HG03342 (cell line): ENCODE measurements around the gene THSD4.

Experiments
- ATAC-seq: cut with Tn5 transposase; IDR thresholded peaks from one replicate; pipeline ENCODE4 v1.9.1; 2021; ENCODE audit warnings: mild to moderate bottlenecking, moderate library complexity; ENCODE audit not compliant: unreplicated experiment

THSD4 gene

DNA sequence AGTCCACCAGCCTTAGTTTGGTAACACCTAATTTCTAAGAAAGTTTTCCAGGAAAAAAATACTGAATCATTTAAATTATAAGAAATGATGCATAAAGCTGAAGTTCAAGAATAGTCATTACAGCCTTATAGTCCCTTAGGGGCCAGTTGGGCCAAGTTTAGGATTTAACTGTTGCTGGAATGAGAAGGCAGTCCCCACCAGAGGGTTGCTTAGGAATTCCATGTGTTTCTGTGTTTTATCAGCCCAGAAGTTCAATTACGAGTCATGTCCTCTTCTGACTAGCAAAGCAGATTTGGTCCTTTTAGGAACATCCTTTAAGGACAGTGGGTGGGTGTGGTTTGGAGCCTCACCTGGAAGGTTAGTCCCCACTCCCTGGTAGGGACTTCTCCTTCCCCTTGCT lies 638.1 kb downstream of the THSD4 start:
- ATAC-seq, result no peak

DNA sequence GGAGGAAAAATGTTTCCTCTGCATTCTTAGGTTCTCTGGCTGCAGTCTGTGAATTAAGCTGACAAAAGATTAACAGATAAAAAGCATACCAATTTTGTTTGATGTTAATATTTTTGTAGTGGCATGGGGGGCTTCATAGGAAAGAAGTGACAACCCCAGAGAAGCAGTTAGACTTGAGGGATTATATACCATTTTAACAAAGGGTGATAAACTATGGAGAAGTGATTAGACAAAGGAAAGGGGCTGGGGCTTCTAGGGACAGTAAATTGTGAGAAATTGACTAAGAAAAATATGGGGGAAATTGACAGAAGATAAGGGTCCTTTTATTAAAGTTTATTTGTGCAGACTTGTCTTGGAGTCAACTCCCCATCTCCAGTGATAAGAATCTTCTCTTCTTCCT lies 639.4 kb downstream of the THSD4 start:
- ATAC-seq, result no peak

DNA sequence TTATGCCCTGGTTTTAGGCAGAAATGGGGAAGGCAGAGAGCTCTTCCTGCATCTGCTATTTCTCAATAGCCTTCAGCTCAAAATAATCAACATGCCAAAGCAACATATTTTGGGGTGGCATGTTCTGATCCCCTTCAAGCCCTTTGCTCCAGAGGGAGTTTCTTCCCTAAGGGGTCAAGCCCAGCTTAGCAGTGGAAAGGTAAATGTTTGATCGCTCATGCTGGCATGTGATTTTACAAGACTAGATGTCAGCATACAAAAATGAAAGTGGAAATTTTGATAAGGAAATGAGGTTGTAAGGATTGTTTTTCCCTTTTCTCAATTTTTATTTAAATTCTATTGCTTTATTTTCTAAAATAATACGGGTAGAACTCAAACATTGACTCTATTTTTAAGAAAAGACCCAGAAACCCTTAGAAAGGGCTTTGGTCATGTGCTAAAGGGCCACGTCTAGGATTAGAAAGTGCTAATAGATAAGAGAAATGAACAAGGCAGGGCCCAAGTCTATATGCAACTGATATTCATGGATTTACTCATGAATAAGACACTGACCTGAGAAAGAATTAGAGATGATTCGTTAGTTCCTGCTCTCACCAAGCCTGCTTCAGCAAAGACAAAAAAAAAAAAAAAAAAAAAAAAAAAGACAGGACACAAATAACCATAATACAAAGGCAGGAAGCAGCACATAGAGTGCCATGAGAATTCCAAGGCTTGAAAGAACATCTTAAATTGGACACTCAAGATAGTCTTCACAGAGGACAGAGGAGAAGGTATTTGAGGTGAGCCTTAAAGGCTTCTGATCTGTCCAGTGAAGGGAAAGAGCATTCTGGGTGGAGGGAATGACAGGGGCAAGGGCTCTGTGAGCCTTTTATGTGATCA lies 640.1 kb downstream of the THSD4 start:
- ATAC-seq, result no peak

DNA sequence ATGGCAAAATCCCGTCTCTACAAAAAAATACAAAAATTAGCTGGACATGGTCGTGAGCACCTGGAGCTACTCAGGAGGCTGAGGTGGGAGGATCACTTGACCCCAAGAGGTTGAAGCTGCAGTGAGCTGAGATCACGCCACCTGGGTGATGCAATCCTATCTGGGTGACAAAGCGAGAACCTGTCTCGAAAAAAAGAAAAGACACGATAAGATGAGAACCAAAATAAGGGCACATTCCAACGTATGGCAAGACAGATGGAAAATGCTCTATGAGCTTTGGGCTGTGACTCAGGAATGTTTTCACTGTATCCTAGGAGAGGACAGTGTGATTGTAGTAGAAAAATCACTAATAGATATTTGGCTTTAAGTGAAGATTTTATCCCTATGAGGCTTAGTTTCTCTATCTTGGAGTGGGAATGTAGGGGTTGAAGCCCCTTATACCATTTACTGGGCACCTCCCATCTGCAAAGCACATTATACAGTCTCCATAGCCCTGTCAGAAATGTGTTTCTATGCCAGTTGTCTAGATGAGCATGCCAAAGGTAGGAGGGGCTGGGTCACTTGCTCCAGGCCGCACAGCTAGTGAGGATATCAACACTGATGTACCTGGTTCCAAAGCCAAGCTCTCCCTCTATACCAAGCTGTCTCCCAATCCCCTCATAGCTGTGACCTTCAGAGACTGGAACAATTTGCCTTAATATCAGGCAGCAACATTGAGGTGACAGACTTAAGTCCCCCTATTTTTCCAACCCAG lies 641.5 kb downstream of the THSD4 start:
- ATAC-seq, result no peak

DNA sequence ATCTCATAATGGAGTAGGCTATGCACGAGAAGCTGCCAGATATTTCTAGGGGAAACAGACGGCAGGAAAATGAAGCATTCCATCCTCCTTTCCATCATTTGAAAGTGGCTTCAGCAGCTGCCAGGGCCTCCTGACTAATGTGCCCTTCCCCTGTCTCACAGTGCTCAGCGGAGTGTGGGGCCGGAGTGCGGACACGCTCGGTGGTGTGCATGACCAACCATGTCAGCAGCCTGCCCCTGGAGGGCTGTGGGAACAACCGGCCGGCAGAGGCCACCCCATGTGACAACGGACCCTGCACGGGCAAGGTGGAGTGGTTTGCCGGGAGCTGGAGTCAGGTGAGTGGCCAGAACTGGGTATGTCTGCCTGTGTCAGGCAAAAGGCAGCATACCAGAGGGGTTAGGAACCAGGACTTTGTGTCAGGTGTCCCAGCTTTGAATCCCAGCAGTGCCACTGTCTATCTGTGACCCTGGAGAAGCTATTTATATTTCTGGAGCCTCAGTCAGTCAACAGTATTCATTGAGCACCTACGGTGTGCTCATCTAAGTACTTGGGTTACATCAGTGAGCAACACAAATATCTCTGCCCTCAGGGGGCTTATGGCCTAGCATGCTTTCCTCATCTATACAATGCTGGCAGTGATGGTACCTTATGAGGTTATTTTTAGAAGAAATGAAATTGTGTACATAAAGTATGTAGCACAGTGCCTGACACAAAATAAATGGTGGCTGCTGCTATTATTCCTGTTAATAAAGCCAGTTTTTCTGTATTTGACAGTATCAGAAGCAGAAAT lies 642.7 kb downstream of the THSD4 start:
- no peak for ATAC-seq

DNA sequence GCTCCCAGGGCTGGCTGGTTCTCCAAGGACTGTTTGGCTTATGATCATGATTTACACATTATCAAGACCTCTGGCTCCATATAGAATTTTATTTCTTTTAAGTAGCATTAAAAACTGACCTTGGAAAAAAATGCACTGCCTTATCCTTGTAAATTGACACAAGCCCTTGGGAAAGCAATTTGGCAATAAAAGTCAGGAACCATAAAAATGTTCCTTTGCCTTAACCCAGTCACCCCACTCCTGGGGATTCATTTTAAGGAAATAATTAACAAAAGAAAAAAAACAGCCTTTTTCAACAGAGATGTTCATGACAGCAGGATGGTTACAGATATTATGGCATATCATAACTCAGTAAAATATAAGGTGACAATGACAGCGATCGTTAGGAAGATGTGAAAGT lies 643.4 kb downstream of the THSD4 start:
- ATAC-seq, result no peak

DNA sequence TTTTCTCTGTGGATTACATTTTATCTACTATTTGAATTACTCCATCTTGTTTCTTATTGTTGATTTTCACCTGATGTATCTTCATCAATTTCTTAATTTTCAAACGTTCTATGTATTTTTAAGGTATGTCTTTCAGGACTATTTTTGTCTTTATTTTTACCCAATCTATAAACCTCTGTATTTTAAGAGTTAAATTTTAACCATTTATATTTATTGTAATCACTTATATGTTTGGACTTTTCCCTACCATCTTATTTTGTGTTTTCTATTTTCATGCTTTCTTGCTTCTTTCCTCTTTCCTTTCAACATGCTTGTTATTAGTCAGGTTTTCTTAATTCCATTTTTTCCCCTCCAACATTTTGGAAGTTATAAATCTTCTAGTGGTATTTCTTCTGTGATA lies 645.6 kb downstream of the THSD4 start:
- no peak for ATAC-seq

DNA sequence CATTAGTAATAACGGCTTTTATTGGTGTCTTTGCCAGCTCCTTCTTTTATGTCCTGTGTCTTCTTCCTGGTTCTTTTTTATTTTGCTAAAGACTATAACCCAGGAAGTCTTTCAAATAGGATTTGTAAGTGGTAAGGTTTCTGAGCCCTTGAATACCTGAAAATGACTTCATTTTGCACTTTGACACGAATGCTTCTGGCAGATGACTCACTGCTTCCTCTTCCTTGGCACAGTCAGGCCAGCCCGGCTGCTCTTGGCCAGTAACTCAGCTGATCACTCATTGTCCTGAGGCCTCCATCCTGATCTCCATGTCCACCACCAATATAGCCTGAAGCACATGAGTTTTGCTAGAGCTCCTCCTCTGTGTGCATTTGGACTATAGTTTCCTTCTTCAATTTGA lies 646.4 kb downstream of the THSD4 start:
- ATAC-seq, result no peak

DNA sequence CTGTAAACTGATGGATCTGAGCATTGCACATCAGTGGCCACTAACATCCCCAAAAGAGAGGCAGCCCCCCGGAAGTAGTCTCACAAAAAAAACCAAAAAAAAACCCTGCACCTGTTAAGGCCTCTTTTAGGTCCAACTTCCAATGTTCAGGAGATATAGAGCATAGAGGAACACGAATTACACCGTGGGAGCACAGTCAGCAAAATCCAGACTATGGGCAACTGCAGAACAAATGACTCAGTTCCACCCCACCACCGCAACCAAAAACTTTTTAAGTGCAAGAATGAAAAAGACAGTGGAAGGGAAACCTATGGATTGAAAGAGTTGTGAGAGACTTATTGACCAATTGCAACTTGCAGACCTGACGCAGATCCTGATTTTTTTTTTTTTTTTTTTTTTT lies 652.9 kb downstream of the THSD4 start:
- ATAC-seq, result no peak

DNA sequence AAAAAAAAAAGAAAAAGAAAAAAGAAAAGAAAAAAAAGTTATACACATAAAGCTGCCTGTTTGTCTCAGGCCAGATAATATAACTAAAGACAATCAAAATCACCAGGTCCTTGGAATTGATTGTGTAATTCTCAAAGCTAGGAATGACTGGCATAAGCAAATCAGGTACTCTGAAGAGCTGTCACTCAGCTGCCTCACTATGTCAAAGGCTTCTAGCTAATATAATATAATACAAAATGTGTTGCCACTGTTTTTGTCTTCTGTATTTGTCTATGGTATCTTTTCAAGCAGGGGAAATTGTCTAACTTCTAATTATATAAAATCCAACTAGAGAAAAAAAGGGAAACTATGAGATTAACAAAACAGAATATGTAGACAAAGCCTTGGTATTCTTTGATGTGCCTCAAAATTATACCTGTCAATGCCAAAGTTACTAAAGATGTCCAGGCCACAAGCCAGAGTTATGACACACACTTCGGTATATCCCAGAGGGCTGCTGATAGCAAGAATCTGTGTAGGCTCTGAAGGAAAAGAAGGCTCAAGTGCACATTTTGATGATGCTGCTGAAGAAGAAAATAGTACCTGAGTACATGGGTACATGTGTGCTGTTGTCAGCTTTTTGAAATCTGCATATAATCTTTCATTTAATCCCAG lies 658.1 kb downstream of the THSD4 start:
- no peak for ATAC-seq

DNA sequence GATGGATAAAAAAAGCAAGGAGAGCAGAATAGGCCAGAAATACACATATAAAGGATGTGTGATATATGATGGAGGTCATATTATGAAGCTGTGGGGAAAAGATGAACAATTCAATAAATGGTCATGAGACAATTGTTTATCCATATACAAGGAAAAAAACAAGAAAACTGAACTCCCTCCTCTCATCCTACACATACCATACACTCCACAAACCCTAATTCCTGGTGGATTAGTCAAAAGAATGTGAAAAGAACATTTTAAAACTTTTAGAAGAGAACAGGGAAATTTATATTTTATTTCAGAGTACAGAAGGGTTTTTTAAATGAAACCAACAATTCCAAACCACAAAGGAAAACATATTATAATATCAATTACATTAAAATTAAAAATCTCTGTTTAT lies 660.6 kb downstream of the THSD4 start:
- no peak for ATAC-seq

DNA sequence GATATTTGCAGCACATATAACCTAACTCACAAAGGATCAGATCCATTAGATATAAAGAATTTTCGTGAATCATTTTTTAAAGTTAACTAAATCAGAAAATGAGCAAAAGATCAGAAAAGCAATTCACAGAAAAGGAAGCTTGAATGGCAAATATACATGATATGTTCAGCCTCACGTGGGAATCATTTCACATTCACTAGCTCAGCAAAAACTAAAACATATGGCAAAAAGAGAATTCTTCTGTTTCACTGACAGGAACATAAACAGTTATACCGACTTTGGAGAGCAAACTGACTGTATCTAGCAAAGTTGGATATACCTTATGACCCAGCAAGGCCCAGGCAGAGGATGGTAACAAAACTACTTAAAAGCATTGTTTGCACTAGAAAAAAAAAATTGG lies 661.0 kb downstream of the THSD4 start:
- ATAC-seq, result no peak

DNA sequence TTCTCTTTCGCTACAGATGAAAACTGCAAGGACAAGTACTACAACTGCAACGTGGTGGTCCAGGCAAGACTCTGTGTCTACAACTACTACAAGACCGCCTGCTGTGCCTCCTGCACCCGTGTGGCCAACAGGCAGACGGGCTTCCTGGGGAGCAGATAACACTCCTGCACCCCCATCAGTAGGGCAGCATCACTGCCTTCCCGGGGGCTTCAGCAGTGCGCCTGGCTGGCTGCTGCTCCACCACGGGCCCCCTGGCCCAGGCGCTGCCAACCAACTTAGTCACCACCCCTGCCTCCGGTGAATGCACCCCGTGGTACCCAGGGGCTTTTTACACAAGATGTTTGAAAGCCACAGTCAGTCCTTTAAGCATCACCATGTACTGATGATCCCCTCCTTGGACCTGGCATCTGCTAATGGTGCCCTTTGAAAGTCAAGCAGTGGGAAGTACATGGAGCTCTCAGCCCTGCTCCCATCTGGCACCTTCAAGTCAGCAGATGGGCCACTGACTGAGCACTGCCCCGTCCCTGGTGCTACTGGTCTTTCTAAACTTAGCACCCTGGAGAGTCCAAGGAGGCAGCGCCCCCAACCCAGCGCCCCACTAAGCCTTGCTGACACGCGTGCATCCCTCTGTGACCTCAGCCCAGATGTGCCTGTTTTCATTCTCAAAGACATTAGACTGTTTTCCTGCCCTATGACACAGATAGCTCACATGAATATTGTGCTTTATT lies 662.1 kb downstream of the THSD4 start:
- ATAC-seq, result no peak

DNA sequence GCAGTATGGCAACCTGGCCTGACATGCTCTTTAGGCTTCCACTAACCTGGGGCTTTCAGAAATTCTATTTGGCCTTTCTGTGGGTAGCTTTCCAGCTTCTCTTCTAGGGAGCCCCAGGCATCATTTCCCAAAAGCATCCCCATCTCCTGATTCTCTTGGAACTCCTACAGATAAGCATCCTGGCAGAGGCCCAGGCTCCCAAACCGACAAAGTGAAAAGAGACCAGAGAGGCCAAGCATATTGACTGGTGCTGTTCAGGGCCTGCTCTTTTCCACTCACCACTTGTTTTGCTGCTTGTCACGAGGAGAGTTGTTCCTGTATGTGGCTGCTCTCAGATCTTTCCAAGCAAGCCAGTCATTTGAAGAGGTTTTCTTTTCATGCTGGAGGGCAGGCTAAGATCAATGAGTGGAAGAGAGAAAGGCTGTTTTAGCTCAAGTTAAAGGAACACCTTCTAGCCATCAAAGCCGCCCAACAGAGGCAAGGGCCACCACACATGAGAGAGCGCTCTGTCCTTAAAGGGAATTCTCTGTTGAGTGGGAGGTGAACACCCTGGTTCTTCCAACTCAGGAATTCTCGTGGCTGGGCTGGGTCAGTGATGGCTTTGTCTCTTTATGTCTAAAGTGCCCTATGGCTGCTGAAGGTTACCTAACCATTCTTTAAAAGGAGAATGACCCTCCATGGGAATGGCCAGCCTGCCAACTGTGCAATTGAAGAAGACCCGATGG lies 664.0 kb downstream of the THSD4 start:
- no peak for ATAC-seq

DNA sequence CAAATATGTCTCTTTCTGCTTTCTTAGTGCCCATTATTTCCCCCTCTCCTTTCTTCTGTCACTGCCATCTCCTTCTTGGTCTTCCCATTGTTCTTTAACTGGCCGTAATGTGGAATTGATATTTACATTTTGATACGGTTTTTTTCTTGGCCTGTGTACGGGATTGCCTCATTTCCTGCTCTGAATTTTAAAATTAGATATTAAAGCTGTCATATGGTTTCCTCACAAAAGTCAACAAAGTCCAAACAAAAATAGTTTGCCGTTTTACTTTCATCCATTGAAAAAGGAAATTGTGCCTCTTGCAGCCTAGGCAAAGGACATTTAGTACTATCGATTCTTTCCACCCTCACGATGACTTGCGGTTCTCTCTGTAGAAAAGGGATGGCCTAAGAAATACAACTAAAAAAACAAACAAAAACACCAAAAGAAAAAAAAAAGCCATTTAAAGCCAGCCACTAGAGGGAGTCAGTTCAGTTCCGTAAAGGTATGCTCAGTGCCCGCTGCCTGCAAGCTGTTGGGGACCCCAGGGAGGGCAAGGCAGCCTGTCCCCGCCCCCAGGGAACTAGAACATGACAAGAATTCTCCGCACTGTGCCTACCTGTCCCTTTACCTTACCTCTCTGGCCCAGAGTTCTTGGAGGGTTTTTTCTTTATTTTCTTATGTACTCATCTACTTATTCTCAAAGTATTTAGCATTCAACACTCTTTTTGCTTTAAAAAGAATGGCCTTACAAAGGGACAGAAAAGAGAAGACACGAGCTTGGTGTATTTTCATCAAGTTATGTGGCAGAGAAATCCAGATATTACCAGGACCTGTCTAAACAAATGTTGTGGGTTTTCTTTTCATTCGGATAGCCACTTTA lies 665.1 kb downstream of the THSD4 start:
- ATAC-seq, result no peak

DNA sequence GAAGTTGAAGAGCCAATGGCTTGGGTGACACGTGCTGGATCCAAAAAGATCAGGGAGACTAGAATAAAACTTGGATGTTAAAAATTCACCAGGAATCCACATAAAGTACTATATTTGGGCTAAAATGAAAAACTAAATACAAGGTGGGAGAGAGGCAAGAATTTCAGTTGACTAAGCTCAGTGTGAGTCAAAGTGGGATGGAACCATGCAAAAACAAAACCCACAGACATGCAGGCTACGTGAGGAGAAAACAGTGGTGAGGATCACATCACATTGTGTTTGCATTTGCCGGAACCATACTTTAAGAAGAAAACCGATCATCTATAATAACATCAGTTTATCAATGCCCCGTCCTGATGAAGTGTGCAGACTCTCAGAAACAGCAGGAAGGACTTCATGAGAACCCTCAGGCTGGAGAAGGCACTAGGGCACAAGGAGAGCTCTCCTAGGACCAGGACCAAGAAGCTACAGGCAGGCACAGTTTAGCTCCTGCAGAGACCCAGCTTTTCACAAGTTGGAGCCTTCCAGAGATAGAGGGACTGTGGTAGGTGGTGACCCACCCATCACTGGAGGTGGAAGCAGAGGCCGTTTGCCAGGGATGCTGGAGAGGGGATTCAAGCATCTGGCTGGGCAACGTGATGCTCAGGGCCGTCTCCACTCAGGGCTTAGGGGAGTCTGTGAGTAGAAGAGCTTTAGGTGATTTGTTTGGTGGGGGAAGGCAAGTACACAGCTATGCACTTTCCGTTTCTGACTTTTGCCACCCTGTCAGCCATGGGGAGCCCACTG lies 666.1 kb downstream of the THSD4 start:
- ATAC-seq, result peak; percentile 47

DNA sequence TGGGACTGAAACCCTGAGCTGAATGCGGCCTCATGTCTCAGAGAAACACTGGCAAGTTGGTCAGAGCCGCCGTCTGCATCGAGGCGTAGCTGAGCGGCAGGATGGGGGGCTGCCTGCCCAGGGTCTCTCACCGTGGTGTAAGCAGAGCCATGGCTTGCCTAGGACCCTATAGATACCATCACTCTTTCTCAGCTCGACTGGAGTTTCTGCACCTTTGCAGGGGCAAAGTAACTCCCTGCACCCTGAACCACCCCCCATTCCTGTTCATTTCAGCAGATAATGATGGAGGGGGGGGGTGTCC lies 666.6 kb downstream of the THSD4 start:
- no peak for ATAC-seq
